ENCODE data around the gene KHSRP. TPM values are rescaled to one million over a fixed set of nuclear protein-coding genes. Genes with fewer than 3 reads are reported as not detected.

Gene KHSRP
- total RNA-seq, 1 donor from 2014 or later, result 187 TPM

GRCh38 chr19:6440905-6441304 is 16.3 kb upstream of the KHSRP start:
- Mint-ChIP-seq H3K27ac (ENCODE audit: unreplicated experiment) (no peak overlapping the region), H3K9me3 (ENCODE audit: low read depth) (no peaks in the 10 kb centered on the region), H3K36me3 (ENCODE audit: low read depth) (peaks cover 5% of the 10 kb centered on the region), H3K4me3 (ENCODE audit: unreplicated experiment) (no peak overlapping the region), H3K27me3 (ENCODE audit: low read depth) (no peaks in the 10 kb centered on the region), H3K4me1 (ENCODE audit: low read depth) (no peaks in the 10 kb centered on the region)
- no peak for DNase-seq (ENCODE audit: low spot score)
- no peak for TF ChIP-seq CTCF (IDR thresholded peaks at IDR 0.05)

- H3K4me1 Mint-ChIP-seq (ENCODE audit: low read depth), result no peaks in the 10 kb centered on the region
- DNase-seq (ENCODE audit: low spot score), result no peak
- no peak overlapping the region for H3K27ac Mint-ChIP-seq (ENCODE audit: unreplicated experiment)
- peaks cover 4% of the 10 kb centered on the region for H3K36me3 Mint-ChIP-seq (ENCODE audit: low read depth)
- no peaks in the 10 kb centered on the region for H3K9me3 Mint-ChIP-seq (ENCODE audit: low read depth)
- H3K4me3 Mint-ChIP-seq (ENCODE audit: unreplicated experiment), result no peak overlapping the region
- no peak for TF ChIP-seq CTCF (IDR thresholded peaks at IDR 0.05)
- no peaks in the 10 kb centered on the region for H3K27me3 Mint-ChIP-seq (ENCODE audit: low read depth)
Measured at GRCh38 chr19:6439743-6440142, 15.1 kb upstream of the KHSRP start.

- no peaks in the 10 kb centered on the region for H3K9me3 Mint-ChIP-seq (ENCODE audit: low read depth)
- no peak for TF ChIP-seq CTCF (IDR thresholded peaks at IDR 0.05)
- DNase-seq (ENCODE audit: low spot score), result no peak
- no peaks in the 10 kb centered on the region for H3K36me3 Mint-ChIP-seq (ENCODE audit: low read depth)
- H3K4me1 Mint-ChIP-seq (ENCODE audit: low read depth), result no peaks in the 10 kb centered on the region
- H3K4me3 Mint-ChIP-seq (ENCODE audit: unreplicated experiment), result no peak within 1 kb of the TSS
- H3K27me3 Mint-ChIP-seq (ENCODE audit: low read depth), result peaks cover 2% of the 10 kb centered on the region
- H3K27ac Mint-ChIP-seq (ENCODE audit: unreplicated experiment), result no peak within 1 kb of the TSS
Measured at GRCh38 chr19:6433663-6434062, 9.1 kb upstream of the KHSRP start, which contains the start of gene SLC25A41. TSS of gene SLC25A41 (minus strand) at chr19:6433763. CDS start at chr19:6433693, 70 bp downstream.

- no peaks in the 10 kb centered on the region for H3K9me3 Mint-ChIP-seq (ENCODE audit: low read depth)
- no peak for DNase-seq (ENCODE audit: low spot score)
- no peaks in the 10 kb centered on the region for H3K4me1 Mint-ChIP-seq (ENCODE audit: low read depth)
- no peak for TF ChIP-seq CTCF (IDR thresholded peaks at IDR 0.05)
- no peak overlapping the region for H3K4me3 Mint-ChIP-seq (ENCODE audit: unreplicated experiment)
- H3K27ac Mint-ChIP-seq (ENCODE audit: unreplicated experiment), result no peak overlapping the region
- H3K36me3 Mint-ChIP-seq (ENCODE audit: low read depth), result no peaks in the 10 kb centered on the region
- peaks cover 2% of the 10 kb centered on the region for H3K27me3 Mint-ChIP-seq (ENCODE audit: low read depth)
Measured at GRCh38 chr19:6433165-6433564, 8.6 kb upstream of the KHSRP start.

- no peak overlapping the region for H3K4me3 Mint-ChIP-seq (ENCODE audit: unreplicated experiment)
- H3K27ac Mint-ChIP-seq (ENCODE audit: unreplicated experiment), result no peak overlapping the region
- no peaks in the 10 kb centered on the region for H3K4me1 Mint-ChIP-seq (ENCODE audit: low read depth)
- no peak for DNase-seq (ENCODE audit: low spot score)
- no peak for TF ChIP-seq CTCF (IDR thresholded peaks at IDR 0.05)
- peaks cover 2% of the 10 kb centered on the region for H3K27me3 Mint-ChIP-seq (ENCODE audit: low read depth)
- H3K9me3 Mint-ChIP-seq (ENCODE audit: low read depth), result no peaks in the 10 kb centered on the region
- H3K36me3 Mint-ChIP-seq (ENCODE audit: low read depth), result no peaks in the 10 kb centered on the region
Measured at GRCh38 chr19:6431891-6432290, 7.3 kb upstream of the KHSRP start.
